ENCODE measurements around the gene SLC35A4.

GRCh38 chr5:140556438-140556837 lies 8.2 kb upstream of the SLC35A4 start:
- no peak for TF ChIP-seq POLR2A (IDR thresholded peaks at IDR 0.05; ENCODE audit: insufficient read depth in 1 of 2, low read depth in 2 of 2, low read length in 2 of 2)
- no peak for TF ChIP-seq ZZZ3 (CRISPR knock-in tag; IDR thresholded peaks at IDR 0.05; ENCODE audit: borderline replicate concordance)
- TF ChIP-seq, protein P1, sequence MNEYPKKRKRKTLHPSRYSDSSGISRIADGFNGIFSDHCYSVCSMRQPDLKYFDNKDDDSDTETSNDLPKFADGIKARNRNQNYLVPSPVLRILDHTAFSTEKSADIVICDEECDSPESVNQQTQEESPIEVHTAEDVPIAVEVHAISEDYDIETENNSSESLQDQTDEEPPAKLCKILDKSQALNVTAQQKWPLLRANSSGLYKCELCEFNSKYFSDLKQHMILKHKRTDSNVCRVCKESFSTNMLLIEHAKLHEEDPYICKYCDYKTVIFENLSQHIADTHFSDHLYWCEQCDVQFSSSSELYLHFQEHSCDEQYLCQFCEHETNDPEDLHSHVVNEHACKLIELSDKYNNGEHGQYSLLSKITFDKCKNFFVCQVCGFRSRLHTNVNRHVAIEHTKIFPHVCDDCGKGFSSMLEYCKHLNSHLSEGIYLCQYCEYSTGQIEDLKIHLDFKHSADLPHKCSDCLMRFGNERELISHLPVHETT (CRISPR knock-in tag; conservative IDR thresholded peaks at IDR 0.05), result no peak

All from HepG2 (cell line).